Fibroblast of villous mesenchyme (primary cell): ENCODE measurements around the gene CRACDL. TPM values are rescaled to one million over a fixed set of nuclear protein-coding genes. Genes with fewer than 3 reads are reported as not detected.

Experiments
- DNase-seq: peaks from one replicate; pipeline ENCODE4 v3.0.0-alpha.2; 2010; ENCODE audit warnings: low read depth
- H3K4me3 ChIP-seq: 2 replicates; pipeline ENCODE4 v1.5.1; 2011; ENCODE audit warnings: low read depth, mild to moderate bottlenecking, low read length
- CTCF ChIP-seq: IDR thresholded peaks from 2 replicates; pipeline ENCODE4 v1.5.1; 2012; ENCODE audit warnings: low read depth, mild to moderate bottlenecking, low read length; ENCODE audit not compliant: insufficient read depth
- total RNA-seq: library from RNA; depleted of rRNA; stranded (reverse); fragments of >200 nt; gene quantifications from 2 replicates; pipeline ENCODE4 v1.2.3, GENCODE V29; 2012

CRACDL gene
- total RNA-seq, 1 donor = not detected

DNA sequence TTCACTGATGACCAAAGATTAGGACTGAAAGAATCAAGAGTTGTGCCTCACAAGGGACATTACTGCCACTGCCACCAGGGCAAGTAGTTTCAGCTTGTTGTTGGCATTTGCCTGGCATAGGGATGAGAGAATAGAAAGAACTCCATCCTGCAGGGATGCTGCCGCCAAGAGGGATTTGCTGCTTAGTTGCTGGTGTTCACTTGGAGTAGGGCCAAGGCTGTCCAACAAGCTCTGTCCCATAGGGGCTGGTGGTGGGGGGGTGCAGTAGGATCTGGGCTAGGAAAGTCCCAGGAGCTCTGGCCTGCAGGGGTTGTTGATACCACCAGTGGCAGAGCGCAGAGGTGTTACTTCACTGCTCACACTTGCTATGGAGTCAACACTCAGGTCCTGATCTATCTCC lies 120.2 kb downstream of the CRACDL start:
- TF ChIP-seq CTCF = no peak
- no peak for DNase-seq
- no peak overlapping the region for H3K4me3 ChIP-seq

- no peak overlapping the region for H3K4me3 ChIP-seq
- TF ChIP-seq CTCF = no peak
- no peak for DNase-seq
Measured at GRCh38 chr2:98811766-98812165, 124.3 kb downstream of the CRACDL start.

DNA sequence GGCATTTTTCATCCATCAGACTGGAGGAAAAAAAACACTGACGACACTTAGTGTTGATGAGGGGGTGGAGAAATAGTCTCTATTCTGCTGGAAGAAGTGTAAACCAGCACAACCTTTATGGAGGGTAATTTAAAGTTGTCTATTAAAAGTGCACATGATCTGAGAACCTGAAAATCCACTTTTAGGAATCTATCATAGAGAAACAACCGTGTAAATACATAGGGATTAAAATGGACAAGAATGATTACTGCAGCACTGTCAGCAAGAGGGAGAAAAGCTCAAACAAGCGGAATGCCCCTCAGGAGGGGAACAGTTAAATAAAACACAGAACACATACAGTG lies 125.5 kb downstream of the CRACDL start:
- DNase-seq = no peak
- TF ChIP-seq CTCF = no peak

GRCh38 chr2:98809878-98810587 lies 126.0 kb downstream of the CRACDL start:
- TF ChIP-seq CTCF = no peak
- no peak overlapping the region for H3K4me3 ChIP-seq
- no peak for DNase-seq

More for the DNA sequence above, 125.5 kb downstream of the CRACDL start:
- H3K4me3 ChIP-seq = no peak overlapping the region

- H3K4me3 ChIP-seq = no peak overlapping the region
- no peak for TF ChIP-seq CTCF
- no peak for DNase-seq
Measured at GRCh38 chr2:98809116-98809515, 126.9 kb downstream of the CRACDL start.

DNA sequence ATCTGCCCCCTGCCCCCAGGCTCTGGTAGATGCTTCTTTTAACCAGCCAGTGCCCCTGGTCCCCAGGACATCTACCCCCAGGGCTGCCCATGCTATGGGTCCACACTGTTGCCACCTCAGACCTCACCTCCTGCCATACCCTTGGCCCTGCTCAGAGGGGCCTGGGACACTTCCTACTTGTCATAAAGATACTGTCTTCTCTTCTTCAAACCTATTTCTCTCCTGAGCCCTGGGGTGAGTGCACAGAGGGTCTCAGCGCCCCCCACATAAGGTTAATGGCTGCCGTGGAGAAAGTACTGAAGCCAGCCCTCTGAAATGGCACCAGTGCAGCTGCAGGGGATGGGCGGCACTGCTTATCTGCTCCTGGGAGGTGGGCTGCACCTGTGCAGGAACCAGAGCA lies 127.5 kb downstream of the CRACDL start:
- TF ChIP-seq CTCF = no peak
- H3K4me3 ChIP-seq = no peak overlapping the region

GRCh38 chr2:98807929-98808328 lies 128.1 kb downstream of the CRACDL start:
- TF ChIP-seq CTCF = no peak
- no peak for DNase-seq
- H3K4me3 ChIP-seq = no peak overlapping the region

More for the DNA sequence above, 127.5 kb downstream of the CRACDL start:
- no peak for DNase-seq
